Central memory CD8-positive, alpha-beta T cell (primary cell): ENCODE measurements around the gene ACTG1.

Experiments used
- ATAC-seq: fragments of 150-1000 bp; cut with Tn5 transposase; replicated peaks from 2 replicates; pipeline ENCODE4 v1.10.0; 2022; ENCODE audit warnings: mild to moderate bottlenecking, moderate FRiP score, moderate number of reproducible peaks; ENCODE audit not compliant: poor library complexity, severe bottlenecking; ENCODE audit errors: extremely low read depth
- DNase-seq, 2 donors: peaks; one replicate each; pipeline ENCODE4 v3.0.0; 2021; ENCODE audit warnings: low spot score in 2 of 2
- H3K27ac Mint-ChIP-seq: one replicate; pipeline ENCODE4 v1.8.0; 2022; ENCODE audit warnings: low read depth, mild to moderate bottlenecking, moderate library complexity, mixed read lengths
- H3K27me3 Mint-ChIP-seq: one replicate; pipeline ENCODE4 v1.8.0; 2022; ENCODE audit warnings: mixed read lengths
- H3K36me3 Mint-ChIP-seq: one replicate; pipeline ENCODE4 v1.8.0; 2022; ENCODE audit warnings: mild to moderate bottlenecking, moderate library complexity, mixed read lengths; ENCODE audit not compliant: insufficient read depth
- H3K4me1 Mint-ChIP-seq: one replicate; pipeline ENCODE4 v1.8.0; 2022; ENCODE audit warnings: mixed read lengths
- H3K4me3 Mint-ChIP-seq: one replicate; pipeline ENCODE4 v1.8.0; 2022; ENCODE audit warnings: mild to moderate bottlenecking, moderate library complexity, mixed read lengths
- H3K9me3 Mint-ChIP-seq: one replicate; pipeline ENCODE4 v1.8.0; 2022; ENCODE audit warnings: mixed read lengths

Gene ACTG1

GRCh38 chr17:81542431-81543338, 30.1 kb upstream of the ACTG1 start:
- Mint-ChIP-seq H3K36me3 (peaks cover 9% of the 10 kb centered on the region), H3K27me3 (no peaks in the 10 kb centered on the region), H3K9me3 (no peaks in the 10 kb centered on the region), H3K4me3 (no peak overlapping the region), H3K4me1 (peaks cover 6% of the 10 kb centered on the region), H3K27ac (no peak overlapping the region)
- no peak for ATAC-seq
- DNase-seq = no peak

- Mint-ChIP-seq H3K36me3 (peaks cover 4% of the 10 kb centered on the region), H3K4me3 (no peak overlapping the region), H3K9me3 (no peaks in the 10 kb centered on the region), H3K27me3 (no peaks in the 10 kb centered on the region), H3K27ac (no peak overlapping the region), H3K4me1 (peaks cover 6% of the 10 kb centered on the region)
- ATAC-seq (no peak), DNase-seq (no peak)
Measured at GRCh38 chr17:81541123-81541522, 28.5 kb upstream of the ACTG1 start.

GRCh38 chr17:81540676-81541027, 28.1 kb upstream of the ACTG1 start:
- H3K27me3 Mint-ChIP-seq = no peaks in the 10 kb centered on the region
- DNase-seq (no peak), ATAC-seq (no peak)
- no peak overlapping the region for H3K27ac Mint-ChIP-seq
- peaks cover 4% of the 10 kb centered on the region for H3K36me3 Mint-ChIP-seq
- H3K4me3 Mint-ChIP-seq = no peak overlapping the region
- H3K9me3 Mint-ChIP-seq = no peaks in the 10 kb centered on the region
- H3K4me1 Mint-ChIP-seq = peaks cover 6% of the 10 kb centered on the region

GRCh38 chr17:81539961-81540675, 27.5 kb upstream of the ACTG1 start:
- Mint-ChIP-seq H3K27ac (no peak overlapping the region), H3K4me3 (no peak overlapping the region), H3K36me3 (peaks cover 2% of the 10 kb centered on the region), H3K4me1 (peaks cover 6% of the 10 kb centered on the region), H3K27me3 (no peaks in the 10 kb centered on the region), H3K9me3 (no peaks in the 10 kb centered on the region)
- DNase-seq (no peak), ATAC-seq (no peak)

GRCh38 chr17:81539571-81539900, 26.9 kb upstream of the ACTG1 start:
- Mint-ChIP-seq H3K4me1 (peaks cover 6% of the 10 kb centered on the region), H3K27ac (no peak overlapping the region), H3K9me3 (no peaks in the 10 kb centered on the region), H3K36me3 (peaks cover 2% of the 10 kb centered on the region), H3K4me3 (no peak overlapping the region), H3K27me3 (no peaks in the 10 kb centered on the region)
- ATAC-seq = no peak
- no peak for DNase-seq

- DNase-seq = no peak
- Mint-ChIP-seq H3K27ac (no peak overlapping the region), H3K9me3 (no peaks in the 10 kb centered on the region), H3K4me3 (no peak overlapping the region), H3K36me3 (peaks cover 2% of the 10 kb centered on the region), H3K27me3 (no peaks in the 10 kb centered on the region), H3K4me1 (peaks cover 6% of the 10 kb centered on the region)
- no peak for ATAC-seq
Measured at GRCh38 chr17:81538651-81539570, 26.3 kb upstream of the ACTG1 start.

- H3K27ac Mint-ChIP-seq = no peak overlapping the region
- no peaks in the 10 kb centered on the region for H3K9me3 Mint-ChIP-seq
- ATAC-seq = no peak
- no peak for DNase-seq
- H3K27me3 Mint-ChIP-seq = no peaks in the 10 kb centered on the region
- H3K4me1 Mint-ChIP-seq = peaks cover 6% of the 10 kb centered on the region
- no peak overlapping the region for H3K4me3 Mint-ChIP-seq
- peaks cover 2% of the 10 kb centered on the region for H3K36me3 Mint-ChIP-seq
Measured at GRCh38 chr17:81537856-81538555, 25.4 kb upstream of the ACTG1 start.

GRCh38 chr17:81537343-81537855, 24.8 kb upstream of the ACTG1 start:
- Mint-ChIP-seq H3K36me3 (peaks cover 2% of the 10 kb centered on the region), H3K4me1 (peaks cover 6% of the 10 kb centered on the region), H3K4me3 (no peak overlapping the region), H3K9me3 (no peaks in the 10 kb centered on the region), H3K27ac (no peak overlapping the region), H3K27me3 (no peaks in the 10 kb centered on the region)
- no peak for DNase-seq
- ATAC-seq = peak; percentile 46

- H3K27ac Mint-ChIP-seq = no peak overlapping the region
- no peak overlapping the region for H3K4me3 Mint-ChIP-seq
- H3K36me3 Mint-ChIP-seq = peaks cover 2% of the 10 kb centered on the region
- H3K9me3 Mint-ChIP-seq = no peaks in the 10 kb centered on the region
- DNase-seq = no peak
- no peaks in the 10 kb centered on the region for H3K27me3 Mint-ChIP-seq
- H3K4me1 Mint-ChIP-seq = peaks cover 6% of the 10 kb centered on the region
- no peak for ATAC-seq
Measured at GRCh38 chr17:81536299-81537290, 24.0 kb upstream of the ACTG1 start.

- no peaks in the 10 kb centered on the region for H3K27me3 Mint-ChIP-seq
- H3K9me3 Mint-ChIP-seq = no peaks in the 10 kb centered on the region
- peaks cover 6% of the 10 kb centered on the region for H3K4me1 Mint-ChIP-seq
- no peak overlapping the region for H3K4me3 Mint-ChIP-seq
- DNase-seq = no peak
- no peak overlapping the region for H3K27ac Mint-ChIP-seq
- H3K36me3 Mint-ChIP-seq = peaks cover 2% of the 10 kb centered on the region
- ATAC-seq = no peak
Measured at GRCh38 chr17:81535480-81536298, 23.1 kb upstream of the ACTG1 start.

- Mint-ChIP-seq H3K27ac (no peak overlapping the region), H3K4me3 (no peak overlapping the region), H3K4me1 (peaks cover 6% of the 10 kb centered on the region), H3K9me3 (no peaks in the 10 kb centered on the region), H3K36me3 (peaks cover 2% of the 10 kb centered on the region), H3K27me3 (no peaks in the 10 kb centered on the region)
- DNase-seq (no peak), ATAC-seq (no peak)
Measured at GRCh38 chr17:81535007-81535328, 22.4 kb upstream of the ACTG1 start.
